GM19455 (cell line): Measurements from ENCODE around the gene ATAD2B.

Experiments
- ATAC-seq: cut with Tn5 transposase; IDR thresholded peaks from one replicate; pipeline ENCODE4 v1.9.1; 2021; ENCODE audit not compliant: unreplicated experiment

ATAD2B gene

DNA sequence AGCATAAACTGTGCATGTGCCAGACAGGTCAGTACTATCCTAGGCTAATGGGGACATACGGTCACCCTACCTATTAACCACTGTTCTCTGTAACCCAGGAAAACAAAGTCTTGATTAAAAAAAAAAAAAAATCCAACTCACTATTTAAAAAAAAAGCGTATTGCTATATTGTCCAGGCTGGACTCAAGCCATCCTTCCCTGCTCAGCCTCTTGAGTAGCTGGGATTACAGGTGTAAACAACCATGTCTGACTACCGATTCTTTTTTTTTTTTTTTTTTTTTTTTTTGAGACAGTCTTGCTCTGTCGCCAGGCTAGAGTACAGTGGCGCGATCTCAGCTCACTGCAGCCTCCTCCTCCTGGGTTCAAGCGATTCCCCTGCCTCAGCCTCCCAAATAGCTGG, 11.6 kb downstream of the ATAD2B start:
- ATAC-seq = no peak

DNA sequence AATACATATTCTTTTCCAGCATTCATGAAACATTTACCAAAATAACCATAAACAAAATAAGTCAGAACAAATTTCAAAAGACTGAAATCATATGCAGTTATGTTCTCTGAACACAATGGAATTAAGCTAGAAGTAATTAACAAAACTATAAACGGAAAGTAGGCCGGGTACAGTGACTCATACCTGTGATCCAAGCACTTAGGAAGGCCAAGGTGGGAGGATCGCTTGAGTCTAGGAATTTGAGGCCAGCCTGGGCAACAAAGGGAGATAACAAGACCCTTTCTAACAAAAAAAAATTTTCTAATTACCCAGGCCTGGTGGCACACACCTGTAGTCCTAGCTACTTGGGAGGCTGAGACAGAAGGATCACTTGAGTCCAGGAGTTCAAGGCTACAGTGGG, 14.9 kb downstream of the ATAD2B start:
- no peak for ATAC-seq

DNA sequence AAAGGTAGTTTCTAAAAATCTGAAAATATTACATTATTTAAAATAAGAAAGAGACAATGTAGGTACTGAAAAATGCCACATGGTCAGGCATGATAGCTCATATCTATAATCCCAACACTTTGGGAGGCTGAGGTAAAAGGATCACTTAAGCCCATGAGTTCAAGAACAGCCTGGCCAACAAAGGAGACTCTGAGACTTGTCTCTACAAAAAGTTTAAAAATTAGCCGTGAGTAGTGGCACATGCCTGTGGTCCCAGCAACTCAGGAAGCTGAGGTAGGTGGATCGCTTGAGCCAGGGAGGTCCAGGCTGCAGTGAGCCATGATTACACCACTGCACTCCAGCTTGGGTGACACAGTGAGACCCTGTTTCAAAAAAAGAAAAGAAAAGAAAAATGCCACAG, 21.8 kb downstream of the ATAD2B start:
- ATAC-seq = no peak

DNA sequence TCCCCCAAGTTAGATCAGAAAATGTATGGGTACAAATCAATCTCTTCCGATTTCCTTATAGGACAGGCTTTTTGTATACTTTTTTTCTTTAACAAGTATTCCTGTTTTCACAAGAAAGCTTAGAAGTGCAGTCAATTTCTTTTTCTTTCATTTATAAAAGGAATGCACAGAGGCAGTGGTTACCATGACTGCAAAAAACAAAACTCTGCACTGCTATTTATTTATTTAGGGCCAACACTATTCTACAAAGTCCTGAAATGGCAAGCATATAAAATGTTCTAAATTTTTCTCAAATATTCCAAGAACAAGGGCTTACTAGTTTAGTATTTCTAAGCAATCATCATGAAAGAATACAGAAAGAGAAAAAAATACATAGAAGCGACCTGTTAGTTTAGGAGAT, 22.2 kb downstream of the ATAD2B start:
- no peak for ATAC-seq

DNA sequence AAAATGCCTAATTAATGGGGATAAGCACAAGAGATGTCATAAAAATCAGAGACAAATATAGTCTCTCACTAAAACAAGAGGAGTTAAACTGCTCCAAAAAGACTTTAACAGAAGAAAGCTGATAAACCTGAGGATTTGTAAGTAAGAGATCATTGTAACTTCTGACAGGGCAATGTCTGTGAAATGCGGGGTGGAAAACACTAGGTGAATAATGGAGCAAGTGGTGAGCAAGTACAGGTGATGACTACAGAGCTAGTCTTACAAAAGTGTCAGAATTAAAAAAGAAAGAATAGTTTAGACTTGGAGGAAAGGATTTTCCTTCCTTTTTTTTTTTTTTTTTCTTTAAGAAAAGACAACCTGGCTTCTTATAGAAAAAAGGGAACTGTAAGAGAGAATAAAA, 22.7 kb downstream of the ATAD2B start:
- ATAC-seq = no peak

DNA sequence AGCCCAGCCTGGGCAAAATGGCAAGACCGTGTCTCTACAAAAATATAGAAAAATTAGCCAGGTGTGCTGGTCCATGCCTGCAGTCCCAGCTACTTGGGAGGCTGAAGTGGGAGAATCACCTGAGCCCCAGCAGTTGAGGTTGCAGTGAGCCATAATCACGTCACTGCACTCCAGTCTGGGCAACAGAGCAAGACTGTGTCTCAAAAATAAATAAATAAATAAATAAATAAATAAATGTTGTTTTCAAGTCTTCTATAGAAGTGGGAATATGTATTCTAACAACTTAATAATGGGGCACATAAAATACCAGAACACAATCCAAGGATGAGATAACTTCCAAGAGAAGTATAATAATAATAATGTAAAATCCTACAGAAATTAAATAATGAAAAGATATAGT, 23.9 kb downstream of the ATAD2B start:
- no peak for ATAC-seq

DNA sequence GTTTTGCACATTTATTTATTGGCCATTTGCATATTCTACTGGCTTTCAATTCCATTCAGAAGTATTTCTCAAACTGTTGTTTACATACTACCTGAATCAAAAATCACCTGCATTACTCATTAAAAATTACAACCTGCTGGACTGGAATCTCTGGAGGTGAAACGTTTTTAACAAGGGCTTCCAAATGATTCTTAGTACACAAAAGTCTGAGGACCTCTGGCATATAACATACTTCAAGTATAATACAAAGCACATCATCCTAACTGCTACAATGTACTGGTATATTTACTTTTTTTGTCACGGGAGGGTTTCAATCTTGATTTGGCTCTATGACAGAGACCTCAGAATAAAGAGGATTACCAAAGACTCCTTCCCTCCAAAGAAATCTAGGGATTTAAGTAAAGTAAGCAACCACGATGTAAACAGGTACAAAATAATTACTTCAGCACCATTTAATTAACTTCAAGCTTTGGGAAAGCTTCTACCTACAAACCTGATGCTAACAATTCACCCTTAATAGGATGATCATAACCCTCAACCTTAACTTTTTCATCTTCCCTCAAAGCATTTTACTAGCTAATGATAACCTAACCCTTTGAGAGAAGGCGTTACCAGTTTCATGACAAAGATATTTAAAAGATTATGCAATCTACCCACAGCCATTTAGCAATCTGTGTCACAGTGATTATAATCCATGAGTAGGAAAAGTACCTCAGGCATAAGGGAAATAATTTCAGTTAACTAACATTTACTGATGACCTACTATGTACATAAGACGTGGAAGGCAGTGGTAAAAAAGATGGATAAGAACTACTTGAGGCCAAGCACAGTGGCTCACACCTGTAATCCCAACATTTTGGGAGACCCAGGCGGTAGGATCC, 24.7 kb downstream of the ATAD2B start:
- no peak for ATAC-seq

DNA sequence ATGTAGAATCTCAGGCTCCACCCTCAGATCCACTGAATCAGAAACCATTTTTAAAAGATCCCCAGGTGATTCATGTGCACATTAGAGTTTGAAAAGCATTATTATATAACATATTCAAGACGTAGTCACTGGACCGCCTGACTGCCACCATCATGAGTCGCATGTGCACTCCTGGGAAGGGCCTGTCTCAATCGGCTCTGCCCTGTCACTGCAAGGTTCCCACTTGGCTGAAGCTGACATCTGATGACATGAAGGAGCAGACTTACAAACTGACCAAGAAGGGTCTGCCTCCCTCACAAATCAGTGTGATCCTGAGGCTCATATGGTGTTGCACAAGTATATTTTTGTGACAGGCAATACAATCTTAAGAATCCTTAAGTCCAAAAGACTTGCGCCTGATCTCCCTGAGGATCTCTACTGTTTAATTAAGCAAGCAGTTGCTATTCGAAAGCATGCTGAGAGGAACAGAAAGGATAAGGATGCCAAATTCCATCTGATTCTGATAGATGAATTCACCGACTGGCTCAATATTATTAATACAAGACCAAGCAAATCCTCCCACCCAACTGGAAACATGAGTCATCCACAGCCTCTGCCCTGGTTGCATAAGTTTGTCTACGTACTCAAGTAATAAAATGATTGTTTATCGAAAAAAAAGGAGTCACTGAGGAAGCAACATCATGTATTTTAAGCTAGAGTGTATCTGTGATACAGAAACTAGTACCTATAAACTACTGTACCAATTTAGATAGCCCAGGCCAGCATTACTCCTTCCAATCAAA, 26.2 kb downstream of the ATAD2B start:
- no peak for ATAC-seq

DNA sequence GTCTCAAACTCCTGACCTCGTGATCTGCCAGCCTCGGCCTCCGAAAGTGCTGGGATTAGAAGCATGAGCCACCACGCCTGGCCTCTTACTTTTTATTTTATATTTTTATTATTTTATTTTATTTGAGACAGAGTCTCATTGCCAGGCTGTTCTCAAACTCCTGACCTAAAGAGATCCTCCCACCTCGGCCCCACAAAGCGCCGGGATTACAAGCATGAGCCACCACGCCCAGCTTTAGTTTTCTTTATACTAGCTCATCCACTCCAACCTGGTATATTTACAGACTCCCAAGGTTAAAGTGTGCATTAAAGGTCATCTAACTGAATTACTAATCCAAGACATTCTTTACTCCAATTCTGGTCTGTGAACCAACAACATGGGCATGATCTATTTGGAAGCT, 26.8 kb downstream of the ATAD2B start:
- no peak for ATAC-seq

DNA sequence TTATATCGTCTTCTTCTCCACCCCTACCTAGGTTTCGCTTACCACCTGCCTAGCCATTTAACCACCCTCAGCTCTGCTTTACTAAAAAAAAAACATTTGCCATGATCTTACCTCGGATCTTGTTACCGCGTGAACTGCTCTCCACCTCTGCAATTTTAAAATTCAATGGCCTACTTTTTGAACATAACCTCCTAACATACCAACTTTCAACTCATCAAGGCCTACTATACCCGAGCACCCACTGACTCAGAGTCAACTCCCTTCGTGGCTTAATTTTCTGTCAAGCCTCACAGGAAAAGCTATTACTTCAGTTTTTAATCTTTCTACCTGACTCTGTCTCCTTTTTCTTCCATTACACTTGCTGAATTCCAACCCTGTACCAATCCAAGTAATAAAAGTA, 55.7 kb downstream of the ATAD2B start:
- no peak for ATAC-seq

DNA sequence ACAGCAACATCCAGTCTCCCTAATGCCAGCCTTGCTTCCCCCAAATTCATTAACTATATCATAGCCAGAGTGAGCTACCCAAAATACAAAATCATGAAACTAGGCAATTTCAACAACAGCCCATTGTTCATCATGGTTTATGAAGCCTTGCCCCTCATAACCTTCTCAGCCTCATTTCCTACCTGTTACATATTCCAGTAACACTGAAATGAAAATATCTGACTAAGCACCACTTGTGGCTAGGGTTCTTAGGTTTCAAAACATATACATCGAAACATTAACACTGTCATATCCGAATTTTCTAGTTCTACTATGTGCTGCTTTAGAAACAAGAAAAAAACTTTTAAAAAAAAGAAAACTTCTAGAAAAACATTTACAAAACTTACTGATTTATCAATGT, 59.5 kb downstream of the ATAD2B start:
- ATAC-seq = no peak

DNA sequence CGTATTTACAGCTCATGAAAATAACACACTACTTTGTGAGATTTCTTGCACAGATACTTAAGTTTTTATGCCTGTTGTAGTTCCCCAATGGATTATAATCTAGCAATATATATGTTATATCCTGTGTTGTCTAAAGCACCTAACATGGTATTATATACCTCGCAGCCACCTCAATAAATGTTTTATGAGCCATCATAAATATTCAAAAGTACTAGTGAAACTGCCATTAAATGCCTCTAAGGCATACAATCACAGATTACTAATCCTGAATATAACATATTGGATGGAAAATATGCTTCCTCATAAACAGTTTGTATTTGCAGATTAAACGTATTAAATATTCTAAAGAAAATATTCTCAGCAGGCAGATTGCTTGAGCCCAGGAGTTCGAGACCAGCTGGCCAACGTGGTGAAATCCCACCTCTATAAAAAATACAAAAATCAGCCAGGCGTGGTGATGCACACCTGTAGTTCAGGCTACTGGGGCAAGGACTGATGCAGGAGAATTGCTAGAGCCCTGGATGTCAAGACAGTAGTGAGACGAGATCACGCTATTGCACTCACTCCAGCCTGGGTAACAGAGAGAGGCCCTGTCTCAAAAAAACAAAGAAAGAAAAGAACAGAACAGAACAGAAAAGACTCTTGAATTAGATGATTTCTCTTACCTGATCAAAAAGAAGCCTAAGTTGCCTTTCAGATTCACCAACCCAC, 64.1 kb downstream of the ATAD2B start:
- ATAC-seq = no peak

DNA sequence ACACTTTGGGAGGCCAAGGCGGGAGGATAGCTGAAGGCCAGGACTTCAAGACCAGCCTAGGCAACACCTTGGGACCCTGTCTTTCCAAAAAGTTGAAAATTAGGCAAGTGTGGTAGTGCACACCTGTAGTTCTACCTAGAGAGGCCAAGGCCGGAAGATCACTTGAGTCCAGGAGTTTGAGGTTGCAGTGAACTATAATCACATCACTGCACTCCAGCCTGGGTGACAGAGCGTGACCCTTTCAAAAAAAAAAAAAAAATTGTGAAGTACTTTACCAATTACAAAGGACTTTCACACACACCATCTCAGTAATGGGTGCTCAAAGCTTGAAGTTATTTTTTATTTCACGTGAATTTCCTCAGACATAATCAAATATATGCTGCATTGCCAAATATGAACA, 65.0 kb downstream of the ATAD2B start:
- ATAC-seq = no peak

DNA sequence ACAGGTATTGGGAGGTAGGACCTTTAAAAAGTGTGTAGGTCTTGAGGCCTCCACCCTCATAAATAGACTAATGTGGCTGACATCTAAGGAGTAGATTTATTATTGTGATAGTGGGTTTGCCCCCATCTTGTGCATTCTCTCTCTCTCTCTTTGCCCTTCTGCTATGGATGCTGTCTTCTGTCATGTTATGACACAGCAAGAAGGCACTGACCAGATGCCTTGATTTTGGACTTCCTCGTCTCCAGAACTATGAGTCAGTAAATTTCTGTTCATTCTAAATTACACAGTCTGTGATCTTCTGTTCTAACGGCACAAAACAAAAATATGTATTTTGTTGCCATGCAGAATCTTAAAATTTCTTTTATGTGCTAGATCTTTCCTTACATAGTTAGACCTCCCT, 66.9 kb downstream of the ATAD2B start:
- no peak for ATAC-seq

DNA sequence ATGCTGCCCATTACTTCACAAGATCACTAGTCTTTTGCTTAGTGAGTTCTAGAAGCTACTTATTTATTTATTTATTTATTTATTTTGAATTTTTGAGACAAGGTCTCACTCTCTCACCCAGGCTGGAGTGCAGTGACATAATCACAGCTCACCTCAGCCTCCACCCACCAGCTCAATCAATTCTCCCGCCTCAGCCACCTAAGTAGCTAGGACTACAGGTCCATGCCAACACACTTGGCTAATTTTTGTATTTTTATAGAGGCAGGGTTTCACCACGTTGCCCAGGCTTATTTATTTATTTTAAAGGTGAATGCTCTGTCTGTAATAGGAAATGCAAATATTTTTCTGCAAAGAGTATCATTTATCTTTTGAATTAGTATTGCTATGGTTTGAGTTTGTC, 67.7 kb downstream of the ATAD2B start:
- ATAC-seq = no peak

DNA sequence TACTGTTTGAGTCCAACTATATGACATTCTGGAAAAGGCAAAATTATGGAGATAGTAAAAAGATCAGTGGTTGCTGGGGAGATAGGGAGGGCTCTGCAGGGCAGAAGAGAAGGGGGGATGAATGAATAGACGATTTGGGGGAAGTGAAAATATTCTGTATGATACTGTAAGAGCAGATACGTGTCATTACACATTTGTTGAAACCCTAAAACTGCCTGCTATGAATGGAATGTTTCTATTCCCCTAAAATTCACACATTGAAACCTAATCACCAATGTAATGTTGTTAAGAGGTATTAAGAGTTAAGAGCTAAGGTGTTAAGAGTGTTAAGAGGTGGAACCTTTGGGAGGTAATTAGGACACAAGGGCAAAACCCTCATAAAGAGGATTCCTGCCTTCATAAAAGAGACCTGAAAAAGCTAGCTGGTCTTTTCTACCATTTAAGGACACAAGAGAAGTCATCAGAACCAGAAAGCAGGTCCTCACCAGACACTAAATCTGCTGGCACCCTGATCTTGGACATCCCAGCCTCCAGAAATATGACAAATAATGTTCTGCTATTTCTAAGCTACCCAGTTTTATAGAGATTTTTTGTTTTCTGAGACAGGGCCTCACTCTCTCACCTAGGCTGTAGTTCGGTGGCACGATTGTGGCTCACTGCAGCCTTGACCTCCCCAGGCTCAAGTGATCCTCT, 76.2 kb downstream of the ATAD2B start:
- peak; percentile 80 for ATAC-seq

DNA sequence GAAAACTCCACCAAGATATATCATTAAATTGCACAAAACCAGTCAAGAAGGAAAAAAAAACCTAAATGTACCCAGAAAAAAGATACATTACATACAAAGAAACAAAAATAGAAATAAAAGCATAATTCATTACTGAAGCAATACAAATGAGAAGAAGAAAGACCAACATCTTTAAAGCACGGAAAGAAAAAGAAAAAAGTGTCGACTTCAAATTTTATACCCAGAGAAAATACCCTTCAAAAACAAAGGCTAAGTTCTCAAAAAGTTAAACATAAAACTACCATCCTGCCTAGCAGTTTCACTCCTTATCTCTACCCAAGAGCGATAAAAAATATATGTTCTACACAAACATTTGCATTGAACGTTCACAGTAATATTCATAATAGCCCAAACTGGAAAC, 82.0 kb downstream of the ATAD2B start:
- no peak for ATAC-seq

DNA sequence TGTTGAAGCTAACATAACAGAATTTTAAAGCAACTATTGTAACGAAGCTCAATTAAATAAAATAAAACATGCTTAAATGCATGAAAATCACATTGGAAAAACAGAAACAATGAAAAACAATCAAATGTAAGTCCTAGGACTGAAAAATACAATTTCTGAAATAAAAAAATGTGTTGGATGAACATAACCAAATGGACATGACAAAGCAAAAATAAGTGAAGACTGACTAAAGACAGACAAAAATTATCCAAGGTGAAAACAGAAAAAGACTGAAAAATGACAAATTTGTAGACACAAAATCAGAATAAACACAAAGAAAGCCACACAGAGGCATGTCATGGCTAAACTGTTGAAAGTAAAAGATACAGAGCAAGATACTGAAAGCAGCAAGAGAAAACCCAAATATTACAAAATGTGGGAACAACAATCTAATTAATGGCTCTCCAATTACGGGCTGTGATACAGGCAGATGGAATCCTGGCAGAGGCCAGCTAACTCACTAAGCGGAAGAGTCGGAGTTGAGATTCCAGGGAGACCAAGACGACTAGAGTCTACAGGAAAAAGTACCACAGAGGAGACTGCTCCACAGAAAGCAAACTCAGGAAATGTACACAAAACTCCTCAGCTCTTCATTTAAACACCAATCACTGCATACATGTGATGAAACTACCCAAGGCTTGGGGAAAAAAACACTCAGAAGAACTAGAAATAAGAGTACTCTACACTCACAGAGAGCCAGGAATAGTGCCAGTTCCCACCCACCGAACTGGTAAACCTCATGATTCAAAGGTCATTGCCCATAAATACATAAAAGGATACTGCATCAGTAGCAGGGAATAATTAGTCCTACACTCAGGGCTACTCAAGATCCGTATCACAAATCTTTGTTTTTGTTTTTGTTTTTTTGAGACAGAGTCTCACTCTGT, 83.6 kb downstream of the ATAD2B start:
- no peak for ATAC-seq

DNA sequence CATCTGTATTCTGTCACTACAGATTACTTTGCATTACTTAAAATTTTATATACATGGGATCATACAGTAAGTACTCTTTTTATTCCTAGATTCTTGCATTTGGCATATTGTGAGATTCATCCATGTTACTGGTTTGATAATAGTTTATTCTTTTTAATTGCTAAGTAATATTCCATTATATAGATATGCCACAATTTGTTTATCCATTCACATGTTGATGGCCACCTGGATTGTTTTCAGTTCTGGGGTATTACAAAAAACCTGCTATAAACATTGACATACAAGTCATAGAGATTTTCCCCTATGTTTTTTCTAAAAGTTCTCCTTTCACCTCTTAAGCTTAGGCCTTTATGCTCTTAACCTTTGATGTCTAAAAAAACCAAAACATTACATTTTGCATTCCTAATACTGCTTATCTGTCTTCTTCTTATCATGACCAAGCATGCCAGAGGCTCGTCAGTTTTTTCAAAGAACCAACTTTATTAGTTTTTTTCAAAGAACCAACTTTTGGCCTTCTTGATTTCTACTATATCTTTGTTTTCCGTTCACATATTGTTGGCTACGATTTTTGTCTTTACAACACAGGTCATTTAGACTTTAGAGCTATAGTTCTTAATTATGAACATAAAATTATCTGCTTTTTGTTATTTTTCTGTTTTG, 86.9 kb downstream of the ATAD2B start:
- no peak for ATAC-seq

DNA sequence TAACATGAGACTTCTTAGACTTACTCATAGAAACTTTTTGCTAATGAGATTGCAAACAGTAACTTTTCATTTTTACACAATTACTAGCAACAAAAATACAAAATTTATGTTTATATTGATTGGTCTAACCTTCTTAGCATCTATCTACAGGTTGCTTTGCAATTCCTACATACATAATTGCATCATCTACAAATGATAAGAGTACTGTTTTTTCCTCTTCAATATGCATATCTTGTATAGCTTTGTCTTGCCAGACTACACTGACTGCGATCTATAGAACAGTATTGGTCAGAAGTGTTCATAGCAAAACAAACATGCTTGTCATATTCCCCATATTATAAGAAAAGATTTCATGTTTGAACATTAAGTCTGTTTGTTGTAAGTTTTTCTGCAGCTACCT, 87.9 kb downstream of the ATAD2B start:
- no peak for ATAC-seq
